HepG2 (cell line): ENCODE measurements around the gene CHAF1B. TPM values are rescaled to one million over a fixed set of nuclear protein-coding genes. Genes with fewer than 3 reads are reported as not detected.
A peak's percentile ranks its signal among the peaks of the same experiment; 100 is the strongest.

ENCODE experiments used
- ADNP ChIP-seq: sonication (generic); formaldehyde crosslinking; IDR thresholded peaks from 2 replicates; pipeline ENCODE4 v1.4.0; 2020; ENCODE audit warnings: missing genetic modification reagents
- CHD4 ChIP-seq: fragments of 200-600 bp; sonication (generic); IDR thresholded peaks from 2 replicates; pipeline ENCODE4 v1.7.0; 2017; ENCODE audit warnings: mild to moderate bottlenecking, low read length, borderline replicate concordance
- HES4 ChIP-seq: sonication (generic); formaldehyde crosslinking; IDR thresholded peaks from 2 replicates; pipeline ENCODE4 v1.9.0; 2021; ENCODE audit warnings: mild to moderate bottlenecking, missing genetic modification reagents, borderline replicate concordance
- KDM5B ChIP-seq: sonication (generic); formaldehyde crosslinking; IDR thresholded peaks from 2 replicates; pipeline ENCODE4 v1.4.0; 2020; ENCODE audit warnings: missing genetic modification reagents, mild to moderate bottlenecking, borderline replicate concordance
- PHF21A ChIP-seq: sonication (generic); formaldehyde crosslinking; IDR thresholded peaks from 2 replicates; pipeline ENCODE4 v1.5.0; 2020; ENCODE audit warnings: mild to moderate bottlenecking, missing genetic modification reagents
- PITX1 ChIP-seq: sonication (generic); formaldehyde crosslinking; IDR thresholded peaks from 2 replicates; pipeline ENCODE4 v1.5.1; 2020; ENCODE audit warnings: mild to moderate bottlenecking, missing genetic modification reagents
- SNRNP70 ChIP-seq: fragments of 200-400 bp; formaldehyde crosslinking; IDR thresholded peaks from 2 replicates; pipeline ENCODE4 v1.6.1; 2017; ENCODE audit warnings: mild to moderate bottlenecking, low read depth, low read length, moderate library complexity
- ZNF460 ChIP-seq: sonication (generic); formaldehyde crosslinking; IDR thresholded peaks from 2 replicates; pipeline ENCODE4 v1.5.1; 2020; ENCODE audit warnings: missing genetic modification reagents, mild to moderate bottlenecking, borderline replicate concordance
- ZNF501 ChIP-seq: sonication (generic); formaldehyde crosslinking; IDR thresholded peaks from 2 replicates; pipeline ENCODE4 v1.5.1; 2020; ENCODE audit warnings: mild to moderate bottlenecking, moderate library complexity, missing genetic modification reagents
- polyA plus RNA-seq, 8 experiments: library from polyadenylated mRNA; depleted of rRNA in 3 of 8; stranded (reverse) in 7 of 8; unstranded in 1 of 8; fragments of >200 nt; fragmentation: Illumina TruSeq in 4 of 8; extraction: Trizol in 4 of 8; gene quantifications; 2 replicates each; pipeline versions ENCODE4 v1.2.1 to v1.2.3, GENCODE V29; 2011 to 2016; ENCODE audit warnings: low read depth in 4 of 8, missing spikeins in 1 of 8, mixed read lengths in 1 of 8; ENCODE audit not compliant: insufficient read depth in 1 of 8
- total RNA-seq, 5 experiments: library from RNA; depleted of rRNA; stranded (reverse); fragments of >200 nt; fragmentation: Illumina TruSeq; extraction: Trizol; gene quantifications; 2 replicates each; pipeline ENCODE4 v1.2.3, GENCODE V29; 2016; ENCODE audit warnings: low read depth in 1 of 5
- TF ChIP-seq, protein P1 (sequence below): sonication (generic); formaldehyde crosslinking; IDR thresholded peaks from 2 replicates; pipeline ENCODE4 v1.4.0; 2020; ENCODE audit warnings: missing genetic modification reagents, mild to moderate bottlenecking, borderline replicate concordance
- TF ChIP-seq, protein P2 (sequence below): sonication (generic); formaldehyde crosslinking; IDR thresholded peaks from 2 replicates; pipeline ENCODE4 v1.4.0; 2020; ENCODE audit warnings: missing genetic modification reagents
- TF ChIP-seq, protein P3 (sequence below): sonication (generic); formaldehyde crosslinking; IDR thresholded peaks from 2 replicates; pipeline ENCODE4 v1.4.0; 2020; ENCODE audit warnings: low read depth, mild to moderate bottlenecking, missing genetic modification reagents
- TF ChIP-seq, protein P4 (sequence below): IDR thresholded peaks from 2 replicates; pipeline ENCODE4 v1.6.1; 2016; ENCODE audit warnings: missing compliant biosample characterization, missing genetic modification reagents, borderline replicate concordance
- TF ChIP-seq, protein P5 (sequence below): sonication (generic); formaldehyde crosslinking; IDR thresholded peaks from 2 replicates; pipeline ENCODE4 v1.4.0; 2020; ENCODE audit warnings: missing genetic modification reagents, borderline replicate concordance

The CHAF1B gene
- total and polyA plus RNA-seq, 2 of the 13 experiments (the other 11 are each of a cell fraction or from before 2014, with no cell fraction given), result 5.1 to 14.1 TPM

DNA sequence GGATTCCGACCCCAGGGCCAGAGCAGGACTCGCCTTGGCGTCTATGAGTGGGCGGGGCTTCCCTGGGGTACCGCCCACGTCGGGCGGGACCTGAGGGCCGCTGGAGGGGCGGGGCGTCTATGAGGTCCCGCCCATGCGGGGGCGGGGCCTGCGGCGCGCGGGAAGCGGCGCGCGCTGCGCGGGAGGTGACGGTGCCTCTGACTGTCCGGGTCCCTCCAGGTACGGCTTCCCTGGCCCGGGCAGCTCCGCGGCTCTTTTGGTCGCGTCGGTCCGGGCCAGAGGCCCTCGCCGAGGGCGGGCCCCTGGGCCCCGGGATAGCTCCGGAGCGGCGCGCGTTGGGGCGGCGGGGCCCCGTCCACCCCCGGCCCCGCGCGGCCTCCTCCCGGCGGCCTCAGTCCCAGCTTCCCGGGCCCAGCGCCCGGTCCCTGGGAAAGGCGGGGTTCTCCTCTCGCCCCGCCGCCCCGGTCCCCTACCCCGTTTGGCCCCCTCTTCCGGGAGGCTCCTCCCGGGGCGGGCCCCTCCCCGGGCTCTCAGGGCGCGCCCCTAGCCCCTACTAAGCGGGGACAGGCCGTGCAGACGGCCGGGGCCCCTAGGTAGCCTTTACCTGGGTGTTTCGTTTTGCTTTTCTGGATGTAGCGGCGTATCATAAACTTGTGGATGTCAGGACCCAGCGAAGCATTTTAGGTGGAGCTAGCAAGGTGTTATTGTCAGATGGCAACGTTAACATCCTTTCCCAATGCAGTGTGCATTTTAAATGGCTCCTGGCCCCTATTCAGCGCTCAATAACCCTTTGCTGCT lies at the start of gene CHAF1B (continued):
- TF ChIP-seq, protein P1, sequence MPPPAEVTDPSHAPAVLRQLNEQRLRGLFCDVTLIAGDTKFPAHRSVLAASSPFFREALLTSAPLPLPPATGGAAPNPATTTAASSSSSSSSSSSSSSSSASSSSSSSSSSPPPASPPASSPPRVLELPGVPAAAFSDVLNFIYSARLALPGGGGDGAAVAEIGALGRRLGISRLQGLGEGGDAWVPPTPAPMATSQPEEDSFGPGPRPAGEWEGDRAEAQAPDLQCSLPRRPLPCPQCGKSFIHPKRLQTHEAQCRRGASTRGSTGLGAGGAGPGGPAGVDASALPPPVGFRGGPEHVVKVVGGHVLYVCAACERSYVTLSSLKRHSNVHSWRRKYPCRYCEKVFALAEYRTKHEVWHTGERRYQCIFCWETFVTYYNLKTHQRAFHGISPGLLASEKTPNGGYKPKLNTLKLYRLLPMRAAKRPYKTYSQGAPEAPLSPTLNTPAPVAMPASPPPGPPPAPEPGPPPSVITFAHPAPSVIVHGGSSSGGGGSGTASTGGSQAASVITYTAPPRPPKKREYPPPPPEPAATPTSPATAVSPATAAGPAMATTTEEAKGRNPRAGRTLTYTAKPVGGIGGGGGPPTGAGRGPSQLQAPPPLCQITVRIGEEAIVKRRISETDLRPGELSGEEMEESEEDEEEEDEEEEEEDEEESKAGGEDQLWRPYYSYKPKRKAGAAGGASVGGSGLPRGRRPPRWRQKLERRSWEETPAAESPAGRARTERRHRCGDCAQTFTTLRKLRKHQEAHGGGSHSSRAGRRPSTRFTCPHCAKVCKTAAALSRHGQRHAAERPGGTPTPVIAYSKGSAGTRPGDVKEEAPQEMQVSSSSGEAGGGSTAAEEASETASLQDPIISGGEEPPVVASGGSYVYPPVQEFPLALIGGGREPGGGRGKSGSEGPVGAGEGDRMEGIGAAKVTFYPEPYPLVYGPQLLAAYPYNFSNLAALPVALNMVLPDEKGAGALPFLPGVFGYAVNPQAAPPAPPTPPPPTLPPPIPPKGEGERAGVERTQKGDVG (CRISPR knock-in tag), result no peak
- TF ChIP-seq PHF21A (no peak), ZNF460 (CRISPR knock-in tag) (no peak), KDM5B (no peak), ZNF501 (CRISPR knock-in tag) (peak; percentile 30; the same call in 1 of the 2 replicates), PITX1 (CRISPR knock-in tag) (no peak), HES4 (CRISPR knock-in tag) (no peak), SNRNP70 (no peak), ADNP (CRISPR knock-in tag) (no peak), CHD4 (no peak)
- TF ChIP-seq, protein P2, sequence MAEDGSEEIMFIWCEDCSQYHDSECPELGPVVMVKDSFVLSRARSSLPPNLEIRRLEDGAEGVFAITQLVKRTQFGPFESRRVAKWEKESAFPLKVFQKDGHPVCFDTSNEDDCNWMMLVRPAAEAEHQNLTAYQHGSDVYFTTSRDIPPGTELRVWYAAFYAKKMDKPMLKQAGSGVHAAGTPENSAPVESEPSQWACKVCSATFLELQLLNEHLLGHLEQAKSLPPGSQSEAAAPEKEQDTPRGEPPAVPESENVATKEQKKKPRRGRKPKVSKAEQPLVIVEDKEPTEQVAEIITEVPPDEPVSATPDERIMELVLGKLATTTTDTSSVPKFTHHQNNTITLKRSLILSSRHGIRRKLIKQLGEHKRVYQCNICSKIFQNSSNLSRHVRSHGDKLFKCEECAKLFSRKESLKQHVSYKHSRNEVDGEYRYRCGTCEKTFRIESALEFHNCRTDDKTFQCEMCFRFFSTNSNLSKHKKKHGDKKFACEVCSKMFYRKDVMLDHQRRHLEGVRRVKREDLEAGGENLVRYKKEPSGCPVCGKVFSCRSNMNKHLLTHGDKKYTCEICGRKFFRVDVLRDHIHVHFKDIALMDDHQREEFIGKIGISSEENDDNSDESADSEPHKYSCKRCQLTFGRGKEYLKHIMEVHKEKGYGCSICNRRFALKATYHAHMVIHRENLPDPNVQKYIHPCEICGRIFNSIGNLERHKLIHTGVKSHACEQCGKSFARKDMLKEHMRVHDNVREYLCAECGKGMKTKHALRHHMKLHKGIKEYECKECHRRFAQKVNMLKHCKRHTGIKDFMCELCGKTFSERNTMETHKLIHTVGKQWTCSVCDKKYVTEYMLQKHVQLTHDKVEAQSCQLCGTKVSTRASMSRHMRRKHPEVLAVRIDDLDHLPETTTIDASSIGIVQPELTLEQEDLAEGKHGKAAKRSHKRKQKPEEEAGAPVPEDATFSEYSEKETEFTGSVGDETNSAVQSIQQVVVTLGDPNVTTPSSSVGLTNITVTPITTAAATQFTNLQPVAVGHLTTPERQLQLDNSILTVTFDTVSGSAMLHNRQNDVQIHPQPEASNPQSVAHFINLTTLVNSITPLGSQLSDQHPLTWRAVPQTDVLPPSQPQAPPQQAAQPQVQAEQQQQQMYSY (CRISPR knock-in tag), result peak; percentile 84; the same call in 1 of the 2 replicates
- TF ChIP-seq, protein P3, sequence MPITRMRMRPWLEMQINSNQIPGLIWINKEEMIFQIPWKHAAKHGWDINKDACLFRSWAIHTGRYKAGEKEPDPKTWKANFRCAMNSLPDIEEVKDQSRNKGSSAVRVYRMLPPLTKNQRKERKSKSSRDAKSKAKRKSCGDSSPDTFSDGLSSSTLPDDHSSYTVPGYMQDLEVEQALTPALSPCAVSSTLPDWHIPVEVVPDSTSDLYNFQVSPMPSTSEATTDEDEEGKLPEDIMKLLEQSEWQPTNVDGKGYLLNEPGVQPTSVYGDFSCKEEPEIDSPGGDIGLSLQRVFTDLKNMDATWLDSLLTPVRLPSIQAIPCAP (CRISPR knock-in tag), result no peak
- TF ChIP-seq, protein P4, sequence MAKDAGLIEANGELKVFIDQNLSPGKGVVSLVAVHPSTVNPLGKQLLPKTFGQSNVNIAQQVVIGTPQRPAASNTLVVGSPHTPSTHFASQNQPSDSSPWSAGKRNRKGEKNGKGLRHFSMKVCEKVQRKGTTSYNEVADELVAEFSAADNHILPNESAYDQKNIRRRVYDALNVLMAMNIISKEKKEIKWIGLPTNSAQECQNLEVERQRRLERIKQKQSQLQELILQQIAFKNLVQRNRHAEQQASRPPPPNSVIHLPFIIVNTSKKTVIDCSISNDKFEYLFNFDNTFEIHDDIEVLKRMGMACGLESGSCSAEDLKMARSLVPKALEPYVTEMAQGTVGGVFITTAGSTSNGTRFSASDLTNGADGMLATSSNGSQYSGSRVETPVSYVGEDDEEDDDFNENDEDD (CRISPR knock-in tag), result peak; percentile 93; the same call in 1 of the 2 replicates
- TF ChIP-seq, protein P5, sequence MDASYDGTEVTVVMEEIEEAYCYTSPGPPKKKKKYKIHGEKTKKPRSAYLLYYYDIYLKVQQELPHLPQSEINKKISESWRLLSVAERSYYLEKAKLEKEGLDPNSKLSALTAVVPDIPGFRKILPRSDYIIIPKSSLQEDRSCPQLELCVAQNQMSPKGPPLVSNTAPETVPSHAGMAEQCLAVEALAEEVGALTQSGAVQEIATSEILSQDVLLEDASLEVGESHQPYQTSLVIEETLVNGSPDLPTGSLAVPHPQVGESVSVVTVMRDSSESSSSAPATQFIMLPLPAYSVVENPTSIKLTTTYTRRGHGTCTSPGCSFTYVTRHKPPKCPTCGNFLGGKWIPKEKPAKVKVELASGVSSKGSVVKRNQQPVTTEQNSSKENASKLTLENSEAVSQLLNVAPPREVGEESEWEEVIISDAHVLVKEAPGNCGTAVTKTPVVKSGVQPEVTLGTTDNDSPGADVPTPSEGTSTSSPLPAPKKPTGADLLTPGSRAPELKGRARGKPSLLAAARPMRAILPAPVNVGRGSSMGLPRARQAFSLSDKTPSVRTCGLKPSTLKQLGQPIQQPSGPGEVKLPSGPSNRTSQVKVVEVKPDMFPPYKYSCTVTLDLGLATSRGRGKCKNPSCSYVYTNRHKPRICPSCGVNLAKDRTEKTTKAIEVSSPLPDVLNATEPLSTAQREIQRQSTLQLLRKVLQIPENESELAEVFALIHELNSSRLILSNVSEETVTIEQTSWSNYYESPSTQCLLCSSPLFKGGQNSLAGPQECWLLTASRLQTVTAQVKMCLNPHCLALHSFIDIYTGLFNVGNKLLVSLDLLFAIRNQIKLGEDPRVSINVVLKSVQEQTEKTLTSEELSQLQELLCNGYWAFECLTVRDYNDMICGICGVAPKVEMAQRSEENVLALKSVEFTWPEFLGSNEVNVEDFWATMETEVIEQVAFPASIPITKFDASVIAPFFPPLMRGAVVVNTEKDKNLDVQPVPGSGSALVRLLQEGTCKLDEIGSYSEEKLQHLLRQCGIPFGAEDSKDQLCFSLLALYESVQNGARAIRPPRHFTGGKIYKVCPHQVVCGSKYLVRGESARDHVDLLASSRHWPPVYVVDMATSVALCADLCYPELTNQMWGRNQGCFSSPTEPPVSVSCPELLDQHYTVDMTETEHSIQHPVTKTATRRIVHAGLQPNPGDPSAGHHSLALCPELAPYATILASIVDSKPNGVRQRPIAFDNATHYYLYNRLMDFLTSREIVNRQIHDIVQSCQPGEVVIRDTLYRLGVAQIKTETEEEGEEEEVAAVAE (CRISPR knock-in tag), result no peak
